Suprapubic skin (tissue), 4 donors: ENCODE results near the gene GPRC5A. TPM values are rescaled to one million over a fixed set of nuclear protein-coding genes. Genes with fewer than 3 reads are reported as not detected.
"Not testable (repeated sequence)": the region's sequence is repeated elsewhere in the genome, so short reads cannot be mapped to it uniquely, and the experiment has no call there.

Source experiments
- DNase-seq, 2 donors: peaks; one replicate each; pipeline ENCODE4 v3.0.0-alpha.2; 2019; ENCODE audit warnings: low spot score in 2 of 2
- H3K27ac ChIP-seq: fragments of 200-600 bp; sonication (generic); one replicate; pipeline ENCODE4 v1.5.1; 2019
- H3K27me3 ChIP-seq: fragments of 200-600 bp; sonication (generic); one replicate; pipeline ENCODE4 v1.5.1; 2019
- H3K36me3 ChIP-seq: fragments of 200-600 bp; sonication (generic); one replicate; pipeline ENCODE4 v1.5.1; 2019
- H3K4me1 ChIP-seq: fragments of 200-600 bp; sonication (generic); one replicate; pipeline ENCODE4 v1.5.1; 2019
- H3K4me3 ChIP-seq: fragments of 200-600 bp; sonication (generic); one replicate; pipeline ENCODE4 v1.5.1; 2019; ENCODE audit warnings: mild to moderate bottlenecking
- H3K9me3 ChIP-seq: fragments of 200-600 bp; sonication (generic); one replicate; pipeline ENCODE4 v1.5.1; 2019
- EP300 ChIP-seq: sonication (generic); formaldehyde crosslinking; IDR thresholded peaks from one replicate; pipeline ENCODE4 v1.6.1; 2017; ENCODE audit warnings: antibody characterized with exemption
- POLR2A ChIP-seq, 2 donors: fragments of 450-650 bp; IDR thresholded peaks; one replicate each; pipeline ENCODE4 v1.6.1; 2017; ENCODE audit warnings: antibody characterized with exemption in 2 of 2, mild to moderate bottlenecking in 2 of 2, moderate library complexity in 2 of 2
- POLR2AphosphoS5 ChIP-seq, 3 donors: sonication (generic); formaldehyde crosslinking; IDR thresholded peaks; one replicate each; pipeline ENCODE4 v1.6.1; 2017; ENCODE audit warnings: antibody characterized with exemption in 3 of 3
- WGBS: methylation state at CpG from one replicate; pipeline ENCODE4 v1.1.5; 2018; 5-methylcytosine and 5-hydroxymethylcytosine counted together
- total RNA-seq, 4 donors: library from RNA; depleted of rRNA; stranded (reverse); fragments of >200 nt; gene quantifications; one replicate each; pipeline ENCODE4 v1.1.0, GENCODE V29; 2016
- TF ChIP-seq, protein P1 (sequence below), 2 donors: fragments of 200-600 bp in 1 of 2; fragments of 450-650 bp in 1 of 2; sonication (generic) in 1 of 2; IDR thresholded peaks; one replicate each; pipeline ENCODE4 v1.5.1; 2016 to 2019; ENCODE audit warnings: antibody characterized with exemption in 2 of 2, mild to moderate bottlenecking in 1 of 2, moderate library complexity in 1 of 2

The GPRC5A gene
- total RNA-seq, 4 donors from 2014 or later: 4.0 to 11.0 (median 7.2) TPM

DNA sequence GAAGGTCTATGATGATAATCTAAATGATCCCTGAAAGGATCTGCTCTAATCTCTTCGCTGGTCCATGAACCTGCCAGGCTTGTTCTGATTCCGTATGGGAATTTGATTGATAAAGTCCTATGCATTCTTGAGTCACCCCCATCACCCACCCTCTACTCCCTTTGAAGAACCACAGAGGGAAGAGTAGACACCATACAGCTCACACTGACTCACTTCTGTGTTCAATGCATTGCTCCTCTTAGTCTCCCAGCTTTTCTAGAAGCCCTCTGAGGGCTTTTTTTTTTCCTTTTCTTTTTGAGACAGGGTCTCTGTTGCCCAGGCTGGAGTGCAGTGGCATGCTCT is 18.5 kb upstream of the GPRC5A start:
- H3K27ac ChIP-seq: no peak overlapping the region
- DNase-seq: no peak
- no peaks in the 10 kb centered on the region for H3K27me3 ChIP-seq
- whole genome bisulfite sequencing: 60% methylated on average over 2 of the region's 2 CpGs
- TF ChIP-seq POLR2A (IDR thresholded peaks at IDR 0.05) (no peak), EP300 (no peak), POLR2AphosphoS5 (IDR thresholded peaks at IDR 0.05) (no peak)
- TF ChIP-seq, protein P1, sequence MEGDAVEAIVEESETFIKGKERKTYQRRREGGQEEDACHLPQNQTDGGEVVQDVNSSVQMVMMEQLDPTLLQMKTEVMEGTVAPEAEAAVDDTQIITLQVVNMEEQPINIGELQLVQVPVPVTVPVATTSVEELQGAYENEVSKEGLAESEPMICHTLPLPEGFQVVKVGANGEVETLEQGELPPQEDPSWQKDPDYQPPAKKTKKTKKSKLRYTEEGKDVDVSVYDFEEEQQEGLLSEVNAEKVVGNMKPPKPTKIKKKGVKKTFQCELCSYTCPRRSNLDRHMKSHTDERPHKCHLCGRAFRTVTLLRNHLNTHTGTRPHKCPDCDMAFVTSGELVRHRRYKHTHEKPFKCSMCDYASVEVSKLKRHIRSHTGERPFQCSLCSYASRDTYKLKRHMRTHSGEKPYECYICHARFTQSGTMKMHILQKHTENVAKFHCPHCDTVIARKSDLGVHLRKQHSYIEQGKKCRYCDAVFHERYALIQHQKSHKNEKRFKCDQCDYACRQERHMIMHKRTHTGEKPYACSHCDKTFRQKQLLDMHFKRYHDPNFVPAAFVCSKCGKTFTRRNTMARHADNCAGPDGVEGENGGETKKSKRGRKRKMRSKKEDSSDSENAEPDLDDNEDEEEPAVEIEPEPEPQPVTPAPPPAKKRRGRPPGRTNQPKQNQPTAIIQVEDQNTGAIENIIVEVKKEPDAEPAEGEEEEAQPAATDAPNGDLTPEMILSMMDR (IDR thresholded peaks at IDR 0.05): no peak
- no peaks in the 10 kb centered on the region for H3K9me3 ChIP-seq
- no peak overlapping the region for H3K4me3 ChIP-seq
- H3K4me1 ChIP-seq: peaks cover 18% of the 10 kb centered on the region
- H3K36me3 ChIP-seq: no peaks in the 10 kb centered on the region

DNA sequence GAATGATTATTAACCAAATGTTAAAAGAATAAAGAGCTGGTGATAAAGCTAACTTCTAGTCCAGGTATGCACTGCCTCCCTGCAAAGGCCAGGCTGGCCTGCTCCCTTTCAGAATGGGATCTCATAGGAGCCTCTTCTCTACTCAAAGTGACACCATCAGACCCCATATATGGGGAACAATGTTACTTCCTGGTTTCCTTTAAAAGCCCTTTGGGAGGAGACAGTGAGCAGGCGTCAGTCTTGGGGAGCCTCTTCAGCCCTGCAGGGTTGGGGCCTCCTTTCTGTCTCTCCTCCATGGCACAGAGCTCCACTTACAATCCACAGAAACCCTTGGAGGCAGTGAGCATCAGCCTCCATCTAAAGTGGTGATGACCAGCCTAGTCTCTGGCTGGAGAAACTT is 17.3 kb upstream of the GPRC5A start:
- DNase-seq: no peak
- no peaks in the 10 kb centered on the region for H3K9me3 ChIP-seq
- TF ChIP-seq EP300: no peak
- TF ChIP-seq, protein P1 (IDR thresholded peaks at IDR 0.05): no peak
- TF ChIP-seq POLR2A (IDR thresholded peaks at IDR 0.05): no peak
- no peak for TF ChIP-seq POLR2AphosphoS5 (IDR thresholded peaks at IDR 0.05)
- H3K4me3 ChIP-seq: no peak overlapping the region
- no peak overlapping the region for H3K27ac ChIP-seq
- H3K27me3 ChIP-seq: no peaks in the 10 kb centered on the region
- WGBS: 87% methylated on average over 1 of the region's 1 CpG
- no peaks in the 10 kb centered on the region for H3K36me3 ChIP-seq
- H3K4me1 ChIP-seq: peaks cover 21% of the 10 kb centered on the region

DNA sequence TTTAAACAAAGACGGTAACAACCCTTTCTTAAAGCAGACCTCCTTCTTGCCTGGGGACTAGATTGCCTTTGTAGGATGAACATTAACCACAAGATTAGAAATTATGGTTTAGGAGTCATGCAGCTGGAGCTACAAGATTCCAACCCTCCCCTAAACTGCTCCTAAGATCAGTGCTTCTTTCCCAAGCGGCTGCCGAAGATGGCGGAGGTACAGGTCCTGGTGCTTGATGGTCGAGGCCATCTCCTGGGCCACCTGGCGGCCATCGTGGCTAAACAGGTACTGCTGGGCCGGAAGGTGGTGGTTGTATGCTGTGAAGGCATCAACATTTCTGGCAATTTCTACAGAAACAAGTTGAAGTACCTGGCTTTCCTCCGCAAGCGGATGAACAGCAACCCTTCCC is 16.1 kb upstream of the GPRC5A start:
- H3K9me3 ChIP-seq, H3K27ac ChIP-seq, H3K27me3 ChIP-seq, H3K4me3 ChIP-seq, H3K36me3 ChIP-seq, DNase-seq: not testable (repeated sequence)
- peaks cover 21% of the 10 kb centered on the region for H3K4me1 ChIP-seq
- 90% methylated on average over 7 of the region's 10 CpGs for WGBS

DNA sequence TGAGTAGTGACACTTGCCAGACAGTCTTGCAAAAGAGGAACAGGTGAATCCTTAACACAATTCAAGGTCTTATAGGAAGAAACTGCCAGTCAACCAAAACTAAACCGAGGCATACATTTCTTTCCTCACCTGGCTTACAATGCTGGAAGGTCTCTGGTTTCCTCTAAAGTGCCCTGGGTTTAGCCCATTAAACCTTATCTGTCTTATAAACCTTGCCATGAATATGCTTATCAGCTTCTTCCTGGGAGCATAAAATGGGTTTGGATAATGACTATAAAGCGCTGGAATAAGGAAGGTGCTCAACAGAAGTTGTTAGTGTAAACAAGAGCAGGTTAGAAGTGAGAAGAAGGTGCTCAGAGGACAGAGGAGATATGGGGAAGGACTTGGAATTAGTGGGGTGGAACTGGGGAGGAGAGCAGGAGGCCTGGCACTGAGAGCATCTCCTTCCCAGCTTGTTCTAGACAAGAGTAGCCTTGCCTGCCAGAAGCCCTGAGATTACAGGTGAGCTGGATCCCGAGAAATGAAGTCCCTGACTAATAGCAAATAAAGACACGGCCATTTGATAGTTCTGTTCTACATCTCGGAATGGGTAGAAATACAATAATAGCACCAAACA is 14.1 kb upstream of the GPRC5A start:
- Histone ChIP-seq H3K9me3 (no peaks in the 10 kb centered on the region), H3K36me3 (no peaks in the 10 kb centered on the region), H3K27ac (no peak overlapping the region), H3K27me3 (no peaks in the 10 kb centered on the region), H3K4me3 (no peak overlapping the region), H3K4me1 (peaks cover 13% of the 10 kb centered on the region)
- WGBS: 57% methylated on average over 5 of the region's 5 CpGs
- no peak for DNase-seq
- TF ChIP-seq POLR2A (IDR thresholded peaks at IDR 0.05): no peak
- TF ChIP-seq EP300: no peak

DNA sequence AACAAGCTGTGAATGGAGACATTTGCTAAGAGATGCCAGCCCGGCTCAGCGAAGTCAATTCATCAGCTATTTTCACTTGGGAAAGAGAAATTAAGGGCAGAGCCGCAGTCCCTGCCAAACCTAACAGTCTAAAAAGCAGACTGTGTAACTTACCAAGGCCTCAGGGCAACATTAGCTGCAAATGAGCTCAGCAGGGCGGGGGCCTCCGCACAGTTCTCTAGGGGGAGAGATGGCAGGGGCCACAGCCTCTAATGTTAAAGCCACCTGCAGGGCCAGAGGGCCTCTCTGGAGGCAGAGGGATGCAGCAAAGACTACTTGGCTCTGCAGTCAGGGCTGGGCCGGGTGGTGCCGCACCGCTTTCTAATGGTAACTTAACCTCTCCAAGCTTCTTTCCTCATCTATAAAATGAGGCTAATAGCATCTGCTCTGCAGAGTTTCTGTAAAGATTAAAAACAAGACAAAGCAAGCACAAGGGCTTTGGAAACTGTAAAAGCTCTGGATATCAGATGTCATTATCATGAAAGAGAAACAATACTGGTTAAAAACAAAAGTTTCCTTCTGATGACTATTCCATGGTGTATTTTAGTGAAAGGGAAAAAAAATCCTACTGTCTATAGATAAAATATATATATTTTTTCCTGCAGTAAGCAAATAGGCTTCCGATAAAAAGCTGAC is 13.4 kb upstream of the GPRC5A start:
- no peak overlapping the region for H3K27ac ChIP-seq
- peaks cover 7% of the 10 kb centered on the region for H3K4me1 ChIP-seq
- no peaks in the 10 kb centered on the region for H3K27me3 ChIP-seq
- no peak overlapping the region for H3K4me3 ChIP-seq
- TF ChIP-seq, protein P1 (IDR thresholded peaks at IDR 0.05): no peak
- TF ChIP-seq EP300 (no peak), POLR2A (IDR thresholded peaks at IDR 0.05) (no peak), POLR2AphosphoS5 (IDR thresholded peaks at IDR 0.05) (no peak)
- no peaks in the 10 kb centered on the region for H3K36me3 ChIP-seq
- DNase-seq: no peak
- WGBS: 42% methylated on average over 9 of the region's 9 CpGs
- no peaks in the 10 kb centered on the region for H3K9me3 ChIP-seq

DNA sequence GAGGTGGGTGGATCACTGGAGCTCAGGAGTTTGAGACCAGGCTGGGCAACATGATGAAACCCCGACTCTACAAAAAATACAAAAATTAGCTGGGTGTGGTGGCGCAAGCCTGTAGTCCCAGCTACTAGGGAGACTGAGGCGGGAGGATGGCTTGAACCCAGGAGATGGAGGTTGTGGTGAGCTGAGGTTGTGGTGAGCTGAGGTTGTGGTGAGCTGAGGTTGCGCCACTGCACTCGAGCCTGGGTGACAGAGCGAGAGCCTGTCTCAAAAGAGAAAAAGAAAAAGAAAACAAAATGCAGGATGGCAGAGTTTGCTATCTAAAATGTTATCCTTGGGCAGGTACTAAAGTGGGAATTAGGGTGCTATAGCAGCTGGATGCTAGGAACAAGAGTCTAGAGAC is 10.8 kb upstream of the GPRC5A start:
- TF ChIP-seq, protein P1 (IDR thresholded peaks at IDR 0.05): no peak
- TF ChIP-seq EP300: no peak
- TF ChIP-seq POLR2A (IDR thresholded peaks at IDR 0.05): no peak
- TF ChIP-seq POLR2AphosphoS5 (IDR thresholded peaks at IDR 0.05): no peak
- Histone ChIP-seq H3K27me3 (no peaks in the 10 kb centered on the region), H3K4me3 (no peak overlapping the region), H3K4me1 (peaks cover 7% of the 10 kb centered on the region), H3K9me3 (no peaks in the 10 kb centered on the region), H3K27ac (no peak overlapping the region), H3K36me3 (no peaks in the 10 kb centered on the region)
- WGBS: 83% methylated on average over 6 of the region's 6 CpGs
- DNase-seq: no peak
